ENCODE results near the gene NPAT.
A peak's percentile ranks its signal among the peaks of the same experiment; 100 is the strongest.

NPAT gene

DNA sequence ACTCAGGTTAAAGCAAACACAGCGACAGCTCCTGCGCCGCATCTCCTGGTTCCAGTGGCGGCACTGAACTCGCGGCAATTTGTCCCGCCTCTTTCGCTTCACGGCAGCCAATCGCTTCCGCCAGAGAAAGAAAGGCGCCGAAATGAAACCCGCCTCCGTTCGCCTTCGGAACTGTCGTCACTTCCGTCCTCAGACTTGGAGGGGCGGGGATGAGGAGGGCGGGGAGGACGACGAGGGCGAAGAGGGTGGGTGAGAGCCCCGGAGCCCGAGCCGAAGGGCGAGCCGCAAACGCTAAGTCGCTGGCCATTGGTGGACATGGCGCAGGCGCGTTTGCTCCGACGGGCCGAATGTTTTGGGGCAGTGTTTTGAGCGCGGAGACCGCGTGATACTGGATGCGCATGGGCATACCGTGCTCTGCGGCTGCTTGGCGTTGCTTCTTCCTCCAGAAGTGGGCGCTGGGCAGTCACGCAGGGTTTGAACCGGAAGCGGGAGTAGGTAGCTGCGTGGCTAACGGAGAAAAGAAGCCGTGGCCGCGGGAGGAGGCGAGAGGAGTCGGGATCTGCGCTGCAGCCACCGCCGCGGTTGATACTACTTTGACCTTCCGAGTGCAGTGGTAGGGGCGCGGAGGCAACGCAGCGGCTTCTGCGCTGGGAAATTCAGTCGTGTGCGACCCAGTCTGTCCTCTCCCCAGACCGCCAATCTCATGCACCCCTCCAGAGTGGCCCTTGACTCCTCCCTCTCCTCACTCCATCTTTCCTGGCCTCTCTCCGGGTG lies at the start of gene NPAT, which contains the start of gene ATM:
Gene NPAT (minus strand): TSS at position 65 of the 774 bp plus-strand sequence. CDS start 102 bp downstream, outside the sequence.
Gene ATM (plus strand): TSS at position 494 of the 774 bp plus-strand sequence. CDS start 4,558 bp downstream, outside the sequence.
- DNase-seq: peak; percentile 100

- no peak for DNase-seq
Observed at GRCh38 chr11:108269583-108269982, 47.1 kb upstream of the NPAT start.

- DNase-seq: no peak
Observed at GRCh38 chr11:108253176-108253575, 30.7 kb upstream of the NPAT start.

DNA sequence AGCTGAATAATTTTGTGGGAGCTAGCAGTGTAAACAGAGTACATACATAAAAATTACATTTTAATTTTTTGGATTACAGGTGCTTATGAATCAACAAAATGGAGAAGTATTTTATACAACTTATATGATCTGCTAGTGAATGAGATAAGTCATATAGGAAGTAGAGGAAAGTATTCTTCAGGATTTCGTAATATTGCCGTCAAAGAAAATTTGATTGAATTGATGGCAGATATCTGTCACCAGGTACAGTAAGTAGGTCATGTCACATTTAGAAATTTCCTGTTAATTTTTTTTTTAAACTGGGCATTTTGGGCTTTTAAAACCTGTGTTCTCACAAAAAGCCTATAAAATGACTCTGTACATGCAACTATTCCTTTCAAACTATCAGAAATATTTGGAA lies 24.4 kb upstream of the NPAT start:
- DNase-seq: no peak

- DNase-seq: no peak
Observed at GRCh38 chr11:108246308-108246707, 23.9 kb upstream of the NPAT start.

- no peak for DNase-seq
Observed at GRCh38 chr11:108242422-108242821, 20.0 kb upstream of the NPAT start.

DNA sequence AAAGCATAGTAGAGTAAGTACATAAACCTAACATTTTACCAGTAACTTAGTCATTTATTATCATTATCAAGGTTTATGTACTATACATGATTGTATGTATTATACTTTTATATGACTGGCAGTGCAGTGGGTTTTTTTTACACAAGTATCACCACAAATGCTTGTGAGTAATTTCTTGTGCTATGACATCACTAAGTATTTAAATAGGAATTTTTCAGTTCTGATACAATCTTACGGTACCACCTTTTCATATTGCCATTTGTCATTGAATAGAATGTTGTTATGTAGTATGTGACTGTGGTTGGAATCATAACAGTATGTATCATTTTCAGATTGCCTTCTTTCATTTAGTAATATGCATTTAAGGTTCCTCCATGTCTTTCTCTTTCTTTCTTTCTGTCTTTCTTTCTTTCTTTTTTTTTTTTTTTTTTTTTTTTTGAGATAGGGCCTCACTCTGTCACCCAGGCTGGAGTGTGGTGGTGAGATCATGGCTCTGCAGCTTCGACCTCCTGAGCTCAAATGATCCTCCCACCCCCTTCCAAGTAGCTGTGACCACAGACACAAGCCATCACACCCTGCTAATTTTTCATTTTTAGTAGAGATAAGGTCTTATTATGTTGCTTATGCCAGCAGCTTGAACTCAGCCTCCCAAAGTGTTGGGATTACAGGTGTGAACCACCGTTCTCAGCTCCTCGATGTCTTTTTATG lies 19.0 kb upstream of the NPAT start:
- DNase-seq: no peak

GRCh38 chr11:108239076-108239475 lies 16.6 kb upstream of the NPAT start:
- no peak for DNase-seq

- no peak for DNase-seq
Observed at GRCh38 chr11:108237058-108237481, 14.6 kb upstream of the NPAT start.

- no peak for DNase-seq
Observed at GRCh38 chr11:108235633-108236032, 13.2 kb upstream of the NPAT start.

GRCh38 chr11:108235192-108235591 lies 12.8 kb upstream of the NPAT start:
- no peak for DNase-seq

GRCh38 chr11:108233277-108233945 lies 11.0 kb upstream of the NPAT start:
- DNase-seq: no peak

DNA sequence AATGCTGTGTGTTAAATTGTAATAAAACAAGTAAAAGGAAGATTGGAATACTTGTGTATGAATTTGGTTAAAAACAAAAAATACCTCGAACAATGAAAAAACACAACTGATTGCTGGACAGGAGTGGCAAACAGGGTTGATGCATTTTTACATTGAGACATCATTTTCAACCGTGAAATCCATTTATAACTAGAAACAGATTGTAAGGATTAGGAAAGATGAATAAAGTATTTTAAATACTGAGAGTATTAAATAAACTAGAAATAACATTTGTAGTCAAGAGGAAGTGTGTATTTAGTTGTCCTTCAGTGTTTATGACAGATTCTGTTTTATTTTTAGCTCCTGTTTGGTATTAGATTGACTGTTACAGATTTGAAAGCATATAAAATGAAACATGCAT lies 5.8 kb upstream of the NPAT start:
- DNase-seq: no peak

DNA sequence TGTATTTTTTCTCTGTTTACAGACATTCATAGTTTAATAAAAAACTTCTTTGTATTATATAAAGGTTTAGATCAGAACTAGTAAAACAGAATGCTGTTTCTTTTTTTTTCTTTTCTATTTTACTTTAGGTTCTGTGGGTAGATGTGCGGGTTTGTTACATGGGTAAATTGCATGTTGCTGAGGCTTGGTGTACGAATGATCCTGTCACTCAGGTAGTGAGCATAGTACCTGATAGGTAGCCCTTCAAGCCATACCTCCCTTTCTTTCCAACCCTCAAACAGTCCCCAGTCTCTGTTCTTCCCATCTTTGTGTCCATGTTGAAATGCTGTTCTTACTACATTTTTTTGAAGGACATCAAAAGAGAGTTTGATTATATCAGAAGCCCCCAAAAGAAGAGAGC lies 3.6 kb upstream of the NPAT start:
- no peak for DNase-seq

DNA sequence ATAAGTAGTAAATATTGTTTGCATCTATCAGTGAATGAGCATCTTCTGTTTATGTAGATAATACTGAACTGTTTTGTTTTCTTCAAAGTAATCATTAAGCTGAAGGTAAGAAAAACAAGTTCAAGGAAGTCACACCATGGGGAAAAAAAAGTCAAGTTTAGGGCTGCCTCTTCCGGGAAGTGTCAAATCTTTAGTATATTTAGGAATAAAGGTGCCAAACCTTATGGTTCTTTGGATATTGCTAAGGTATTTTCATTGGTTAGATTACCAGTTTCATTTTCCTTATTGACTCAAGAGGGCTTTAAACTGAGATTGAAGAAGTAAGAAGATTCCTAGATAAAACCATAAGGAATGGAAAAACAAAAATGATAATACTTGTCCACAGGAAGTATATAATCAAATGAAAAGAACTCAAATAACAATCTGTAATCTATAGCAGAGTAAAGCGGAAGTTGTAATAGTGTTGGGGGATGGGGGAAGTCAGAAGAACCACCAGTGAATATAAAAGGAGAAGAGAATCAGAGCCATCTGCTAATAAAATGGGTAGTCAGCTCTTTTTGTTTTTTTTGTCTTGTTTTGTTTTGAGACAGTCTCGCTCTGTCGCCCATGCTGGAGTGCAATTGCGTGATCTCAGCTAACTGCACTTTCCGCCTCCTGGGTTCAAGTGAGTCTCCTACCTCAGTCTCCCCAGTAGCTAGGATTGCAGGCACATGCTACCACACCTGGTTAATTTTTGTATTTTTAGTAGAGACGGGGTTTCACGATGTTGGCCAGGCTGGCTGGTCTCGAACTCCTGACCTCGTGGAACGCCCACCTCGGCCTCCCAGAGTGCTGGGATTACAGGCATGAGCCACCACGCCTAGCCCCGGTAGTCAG lies 2.7 kb upstream of the NPAT start:
- peak; percentile 83 for DNase-seq

GRCh38 chr11:108224366-108224765 lies 1.9 kb upstream of the NPAT start:
- peak; percentile 59 for DNase-seq

- peak; percentile 62 for DNase-seq
Observed at GRCh38 chr11:108223348-108224149, 1.1 kb upstream of the NPAT start.

GRCh38 chr11:108221911-108222573 lies 396 bp downstream of the NPAT start:
- no peak for DNase-seq

- no peak for DNase-seq
Observed at GRCh38 chr11:108221371-108221770, 1.1 kb downstream of the NPAT start.

DNA sequence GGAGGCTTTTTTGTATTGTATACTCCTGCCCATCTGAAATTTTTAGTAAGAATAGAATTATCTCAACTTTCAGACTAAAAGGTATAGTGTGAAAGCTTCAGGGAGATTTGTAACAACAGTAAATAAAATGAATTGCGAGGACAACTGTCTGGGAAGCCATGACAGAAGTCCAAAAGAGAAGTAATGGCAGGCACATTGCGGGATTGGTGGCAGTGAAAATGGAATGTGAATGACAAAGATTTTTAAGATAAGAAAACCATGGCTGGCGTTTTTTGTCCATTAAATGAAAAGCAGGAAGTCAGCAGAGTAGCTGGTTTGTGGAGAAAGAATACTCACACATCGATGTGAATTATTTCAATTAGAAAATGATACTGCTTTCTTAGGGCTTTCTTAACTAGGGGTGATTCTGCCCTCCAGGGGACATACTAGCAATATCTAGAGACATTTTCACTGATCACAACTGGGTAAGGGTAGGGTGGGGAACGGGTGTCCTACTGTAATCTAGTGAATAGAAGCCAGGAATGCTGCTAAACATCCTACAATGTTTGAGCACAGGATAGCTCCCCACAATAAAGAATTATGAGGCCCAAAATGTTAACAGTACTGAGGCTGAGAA lies 1.6 kb downstream of the NPAT start:
- DNase-seq: no peak
